H1 (cell line): ENCODE measurements around the gene RETSAT. TPM values are rescaled to one million over a fixed set of nuclear protein-coding genes. Genes with fewer than 3 reads are reported as not detected.

Source experiments
- SP1 ChIP-seq: IDR thresholded peaks from 2 replicates; pipeline ENCODE4 v1.6.1; 2011; ENCODE audit warnings: low read depth, low read length
- polyA plus RNA-seq, 7 experiments: library from polyadenylated mRNA; depleted of rRNA in 3 of 7; stranded (reverse) in 5 of 7; unstranded in 2 of 7; fragments of >200 nt in 5 of 7; fragments of 200-250 nt in 2 of 7; gene quantifications; 1 replicate in 5 of 7; 2 replicates in 1 of 7; 4 replicates in 1 of 7; pipeline versions ENCODE4 v1.2.1 to v1.2.3, GENCODE V29; 2011 to 2013; ENCODE audit warnings: missing spikeins in 2 of 7, mixed read lengths in 2 of 7
- total RNA-seq: library from RNA; stranded (reverse); fragmentation: NEBNext Ultra II Directional; extraction: Animal tissue kit (Norgen Biotek cat#: 25700); gene quantifications from 2 replicates; pipeline ENCODE4 v1.2.1, GENCODE V29; 2021

Gene RETSAT
- total and polyA plus RNA-seq, 2 of the 8 experiments (the other 6 are each of a cell fraction or from before 2014, with no cell fraction given), result 15.8 to 16.7 TPM

GRCh38 chr2:85355521-85355920 lies 1.2 kb upstream of the RETSAT start (continued):
- no peak for TF ChIP-seq SP1
- TF ChIP-seq, all 59 proteins: peak for 0
